Cardiac fibroblast (primary cell): Measurements from ENCODE around the gene AFF3.

Source experiments
- DNase-seq, 2 donors: peaks; one replicate each; pipeline versions ENCODE4 v3.0.0 to v3.0.0-alpha.2; 2010; ENCODE audit warnings: low read depth in 2 of 2
- H3K4me3 ChIP-seq, 2 donors: replicated peaks in 1 of 2; 1 replicate in 1 of 2; 2 replicates in 1 of 2; pipeline ENCODE4 v1.5.1; 2011; ENCODE audit warnings: low read depth in 2 of 2, low read length in 2 of 2, mild to moderate bottlenecking in 2 of 2, moderate library complexity in 1 of 2
- TF ChIP-seq, protein P1 (sequence below): IDR thresholded peaks from one replicate; pipeline ENCODE4 v1.5.1; 2011; ENCODE audit warnings: low read depth, mild to moderate bottlenecking, low read length, inconsistent platforms

Gene AFF3

DNA sequence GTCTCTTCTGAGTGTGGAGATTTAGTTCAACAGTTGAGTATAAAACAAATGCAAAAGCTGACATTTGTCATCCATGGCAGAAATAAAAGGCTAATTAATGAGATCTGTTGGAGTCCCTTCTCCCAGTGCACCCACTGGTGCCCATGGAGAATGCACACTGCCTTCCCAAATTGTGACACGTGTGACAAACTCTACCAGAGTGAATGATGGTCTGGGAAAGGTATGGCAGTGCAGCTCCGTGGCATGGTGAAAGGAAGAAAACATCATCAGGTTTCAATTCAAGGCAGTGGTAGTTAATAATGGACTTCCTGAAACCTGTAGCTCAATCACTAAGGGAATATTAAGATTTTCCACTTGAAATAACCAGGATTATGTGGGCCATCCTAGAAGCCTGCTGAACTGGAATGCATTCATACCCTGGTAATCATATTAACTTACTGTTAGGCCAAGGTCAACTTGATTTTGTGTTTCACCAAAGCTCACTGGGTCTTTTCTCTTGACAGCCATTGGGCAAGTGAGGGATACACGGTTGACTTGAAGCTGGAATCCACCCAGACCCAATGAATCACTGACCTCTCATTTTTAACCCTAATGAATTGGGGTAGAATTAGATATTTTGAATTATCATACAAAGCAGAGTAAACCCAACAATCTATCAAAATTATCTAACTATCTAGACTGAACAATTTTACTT, 167.6 kb downstream of the AFF3 start:
- DNase-seq, result peak; percentile 6 to 57
- TF ChIP-seq, protein P1, sequence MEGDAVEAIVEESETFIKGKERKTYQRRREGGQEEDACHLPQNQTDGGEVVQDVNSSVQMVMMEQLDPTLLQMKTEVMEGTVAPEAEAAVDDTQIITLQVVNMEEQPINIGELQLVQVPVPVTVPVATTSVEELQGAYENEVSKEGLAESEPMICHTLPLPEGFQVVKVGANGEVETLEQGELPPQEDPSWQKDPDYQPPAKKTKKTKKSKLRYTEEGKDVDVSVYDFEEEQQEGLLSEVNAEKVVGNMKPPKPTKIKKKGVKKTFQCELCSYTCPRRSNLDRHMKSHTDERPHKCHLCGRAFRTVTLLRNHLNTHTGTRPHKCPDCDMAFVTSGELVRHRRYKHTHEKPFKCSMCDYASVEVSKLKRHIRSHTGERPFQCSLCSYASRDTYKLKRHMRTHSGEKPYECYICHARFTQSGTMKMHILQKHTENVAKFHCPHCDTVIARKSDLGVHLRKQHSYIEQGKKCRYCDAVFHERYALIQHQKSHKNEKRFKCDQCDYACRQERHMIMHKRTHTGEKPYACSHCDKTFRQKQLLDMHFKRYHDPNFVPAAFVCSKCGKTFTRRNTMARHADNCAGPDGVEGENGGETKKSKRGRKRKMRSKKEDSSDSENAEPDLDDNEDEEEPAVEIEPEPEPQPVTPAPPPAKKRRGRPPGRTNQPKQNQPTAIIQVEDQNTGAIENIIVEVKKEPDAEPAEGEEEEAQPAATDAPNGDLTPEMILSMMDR, result no peak

DNA sequence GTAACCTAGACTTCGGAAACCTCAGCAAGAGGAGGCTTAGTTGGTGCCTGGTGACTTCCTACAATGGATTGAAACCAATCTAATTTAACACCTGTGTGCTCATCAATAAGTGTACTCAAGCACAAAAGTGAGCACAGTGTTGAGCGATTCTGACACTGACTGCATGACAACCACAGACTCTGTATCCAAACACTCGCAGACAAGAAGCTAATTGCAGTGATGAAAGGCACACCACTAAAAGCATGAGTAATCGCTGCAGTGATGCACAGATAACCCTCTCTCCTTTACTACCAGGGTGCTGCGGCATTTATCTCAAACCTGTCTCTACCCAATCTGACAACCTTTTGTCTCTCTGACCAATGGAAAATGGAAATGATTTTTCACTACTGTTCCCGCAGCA, 168.1 kb downstream of the AFF3 start:
- DNase-seq, result peak in 1 of 2 donors; percentile 23
- no peak overlapping the region for H3K4me3 ChIP-seq
- TF ChIP-seq, protein P1, result no peak

More for the DNA sequence above, 167.6 kb downstream of the AFF3 start:
- no peak overlapping the region for H3K4me3 ChIP-seq

DNA sequence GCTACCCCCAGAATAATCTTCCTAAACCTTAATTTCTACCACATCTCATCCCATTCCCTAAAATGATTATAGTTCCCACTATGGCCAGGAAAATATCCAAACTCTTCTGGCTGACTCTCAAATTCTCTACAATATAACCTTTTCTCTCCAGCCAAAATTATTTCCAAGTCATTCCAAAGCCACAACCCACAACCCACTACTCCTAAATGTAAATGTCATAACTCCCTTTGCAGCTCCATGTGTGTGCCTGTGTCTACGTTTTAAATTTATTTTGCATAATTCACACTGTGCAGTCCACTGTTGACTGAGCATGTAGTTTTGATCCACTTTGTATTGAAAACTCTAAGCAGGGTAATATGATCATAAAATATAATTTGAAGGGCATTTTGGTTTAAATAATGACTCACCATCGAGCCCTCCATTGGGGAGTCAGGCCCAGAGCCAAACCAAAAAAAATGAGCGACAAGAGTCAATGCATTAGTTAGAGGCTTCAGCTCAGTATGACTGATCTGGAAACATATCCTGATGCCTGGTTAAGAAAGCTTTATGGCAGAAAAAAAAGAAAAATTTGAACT, 171.0 kb downstream of the AFF3 start:
- DNase-seq, result no peak
- TF ChIP-seq, protein P1, result no peak
- no peak overlapping the region for H3K4me3 ChIP-seq

DNA sequence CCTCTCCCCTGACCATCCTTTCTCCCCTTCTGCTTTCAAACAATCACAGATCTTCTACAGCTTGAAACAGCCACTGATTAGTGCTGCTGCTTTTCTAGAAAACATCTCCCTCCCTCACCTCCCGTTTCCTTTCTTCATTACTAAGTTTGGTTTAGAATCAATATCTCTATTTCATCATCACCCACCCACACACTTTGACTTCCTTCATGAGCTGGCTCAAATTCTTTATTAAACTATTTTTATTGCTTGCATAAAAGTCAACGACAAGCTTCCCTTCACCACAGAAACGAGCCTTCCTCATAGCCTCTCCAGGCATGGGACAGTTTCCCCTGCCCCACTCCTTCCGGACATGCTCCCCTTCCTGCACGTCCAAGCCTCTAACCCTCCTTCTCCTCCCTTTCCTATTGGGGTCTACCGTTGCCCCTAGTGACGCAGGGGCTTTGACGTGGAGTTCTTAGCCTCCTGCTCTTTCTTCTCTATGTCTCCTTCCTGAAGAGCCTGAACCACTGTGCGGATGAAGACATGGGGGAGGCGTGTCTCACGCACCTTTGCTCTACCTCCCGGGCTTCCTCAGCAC, 172.0 kb downstream of the AFF3 start:
- H3K4me3 ChIP-seq, result no peak overlapping the region
- TF ChIP-seq, protein P1, result no peak
- DNase-seq, result peak in 1 of 2 donors; percentile 9

DNA sequence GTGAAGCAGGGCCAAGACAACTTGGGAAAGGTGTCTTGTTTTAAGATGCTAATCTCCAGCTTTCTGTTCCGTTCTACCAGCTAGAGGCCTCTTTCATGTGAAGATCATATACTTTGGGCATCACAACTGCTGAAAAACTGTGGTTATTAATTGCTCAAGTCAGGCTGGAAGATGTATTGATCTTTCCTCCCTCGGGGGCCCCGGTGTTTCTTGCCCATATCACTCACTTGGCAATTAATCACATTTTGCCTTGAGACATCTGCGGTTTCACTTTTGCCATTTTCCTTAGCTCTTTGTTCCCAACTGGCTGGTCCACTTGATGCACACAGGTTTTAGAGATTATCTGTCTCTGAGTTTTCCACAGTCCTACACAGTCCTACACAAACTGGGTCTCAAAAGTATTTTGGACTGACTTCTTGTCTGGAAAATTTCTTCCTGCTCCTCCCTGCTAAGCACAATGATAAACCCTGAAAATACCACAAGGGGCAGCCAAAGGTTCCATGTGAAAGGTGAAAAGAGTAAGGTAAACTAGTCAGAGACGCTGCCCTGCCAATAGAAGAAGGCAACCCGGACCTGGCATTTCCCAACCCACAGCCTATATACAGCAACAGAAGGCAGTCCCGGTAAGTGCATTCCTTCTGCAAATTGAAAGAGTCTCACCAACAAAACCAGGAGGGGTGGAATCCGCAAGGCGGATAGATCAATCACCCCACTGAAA, 181.0 kb downstream of the AFF3 start:
- DNase-seq, result no peak
- TF ChIP-seq, protein P1, result no peak

DNA sequence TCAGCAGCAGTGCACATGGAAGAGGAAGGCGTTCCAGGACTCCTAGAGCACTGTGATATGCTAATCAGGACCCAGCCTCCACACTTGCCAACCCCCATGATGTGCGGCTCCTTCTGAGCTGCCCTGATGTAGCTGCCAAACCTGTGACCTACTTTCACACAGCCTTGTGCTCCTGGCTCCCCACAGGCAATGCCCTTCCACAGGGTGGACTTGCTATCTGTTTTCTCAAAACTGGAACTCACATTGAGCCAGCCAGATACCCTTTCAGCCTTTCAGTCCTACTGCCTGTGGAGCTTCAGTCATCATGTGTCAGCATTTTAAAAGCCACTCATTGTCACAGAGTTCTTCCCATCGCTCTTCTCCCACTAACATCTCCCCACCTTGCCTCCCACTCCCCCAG, 181.6 kb downstream of the AFF3 start:
- DNase-seq, result no peak
- H3K4me3 ChIP-seq, result no peak overlapping the region
- TF ChIP-seq, protein P1, result no peak

More for the DNA sequence above, 181.0 kb downstream of the AFF3 start:
- H3K4me3 ChIP-seq, result no peak overlapping the region
